GM23338 (cell line): ENCODE results near the gene CCDC61. TPM values are rescaled to one million over a fixed set of nuclear protein-coding genes. Genes with fewer than 3 reads are reported as not detected.

Experiments used
- ATAC-seq: fragments of 200-7000 bp; cut with Tn5 transposase; 3 replicates; pipeline ENCODE4 v1.9.1; 2020
- DNase-seq: peaks from one replicate; pipeline ENCODE4 v3.0.0-alpha.2; 2015; ENCODE audit warnings: low spot score
- H2AFZ ChIP-seq: fragments of 200-600 bp; sonication (generic); 2 replicates; pipeline ENCODE4 v1.8.0; 2016; ENCODE audit warnings: antibody characterized with exemption, mild to moderate bottlenecking, moderate library complexity
- H3F3A ChIP-seq: fragments of 200-600 bp; sonication (generic); replicated peaks from 2 replicates; pipeline ENCODE4 v1.8.0; 2017; ENCODE audit warnings: antibody characterized with exemption, mixed run types, low read depth
- H3K27ac ChIP-seq: fragments of 200-600 bp; sonication (generic); 2 replicates; pipeline ENCODE4 v1.6.1; 2016; ENCODE audit warnings: low read depth
- H3K27me3 ChIP-seq: fragments of 200-600 bp; sonication (generic); 2 replicates; pipeline ENCODE4 v1.8.0; 2016; ENCODE audit warnings: mild to moderate bottlenecking, mixed run types, moderate library complexity; ENCODE audit not compliant: insufficient read depth
- H3K36me3 ChIP-seq: fragments of 200-600 bp; sonication (generic); 2 replicates; pipeline ENCODE4 v1.8.0; 2016; ENCODE audit warnings: mild to moderate bottlenecking; ENCODE audit not compliant: insufficient read depth
- H3K4me1 ChIP-seq: fragments of 200-600 bp; sonication (generic); 2 replicates; pipeline ENCODE4 v1.8.0; 2016; ENCODE audit warnings: mild to moderate bottlenecking, moderate library complexity; ENCODE audit not compliant: insufficient read depth
- H3K4me2 ChIP-seq: fragments of 200-600 bp; sonication (generic); 2 replicates; pipeline ENCODE4 v1.7.1; 2017; ENCODE audit warnings: mixed run types
- H3K4me3 ChIP-seq: fragments of 200-600 bp; sonication (generic); 2 replicates; pipeline ENCODE4 v1.6.1; 2016; ENCODE audit warnings: mixed run types
- H3K79me2 ChIP-seq: fragments of 200-600 bp; sonication (generic); replicated peaks from 2 replicates; pipeline ENCODE4 v1.8.0; 2017; ENCODE audit warnings: mild to moderate bottlenecking; ENCODE audit not compliant: insufficient read depth
- H3K9me2 ChIP-seq: fragments of 200-600 bp; sonication (generic); 2 replicates; pipeline ENCODE4 v1.8.0; 2017; ENCODE audit not compliant: insufficient read depth
- H4K20me1 ChIP-seq: fragments of 200-600 bp; sonication (generic); replicated peaks from 2 replicates; pipeline ENCODE4 v1.8.0; 2017; ENCODE audit warnings: mild to moderate bottlenecking; ENCODE audit not compliant: insufficient read depth
- H3K27ac Mint-ChIP-seq: 2 replicates; pipeline ENCODE4 v1.8.0; 2020; ENCODE audit warnings: inconsistent platforms, mild to moderate bottlenecking, moderate library complexity, mixed read lengths
- H3K27me3 Mint-ChIP-seq: 3 replicates; pipeline ENCODE4 v1.8.0; 2022; ENCODE audit warnings: low read depth, mild to moderate bottlenecking, moderate library complexity, mixed read lengths, inconsistent platforms; ENCODE audit not compliant: insufficient read depth, poor library complexity
- H3K36me3 Mint-ChIP-seq: 3 replicates; pipeline ENCODE4 v1.8.0; 2021; ENCODE audit warnings: low read depth, mild to moderate bottlenecking, inconsistent platforms, moderate library complexity, mixed read lengths
- H3K4me1 Mint-ChIP-seq: 3 replicates; pipeline ENCODE4 v1.8.0; 2020; ENCODE audit warnings: mild to moderate bottlenecking, inconsistent platforms, mixed read lengths
- H3K4me3 Mint-ChIP-seq: 3 replicates; pipeline ENCODE4 v1.8.0; 2021; ENCODE audit warnings: moderate library complexity, mild to moderate bottlenecking, inconsistent platforms, mixed read lengths
- H3K9me3 Mint-ChIP-seq: 3 replicates; pipeline ENCODE4 v1.8.0; 2020; ENCODE audit warnings: moderate library complexity, mild to moderate bottlenecking, inconsistent platforms, mixed read lengths
- CREB1 ChIP-seq: fragments of 250-450 bp; sonication (Bioruptor Pico); IDR thresholded peaks from 2 replicates; pipeline ENCODE4 v1.5.0; 2020; ENCODE audit warnings: low read depth, mild to moderate bottlenecking, moderate library complexity
- EZH2 ChIP-seq: fragments of 200-600 bp; sonication (generic); IDR thresholded peaks from one replicate; pipeline ENCODE4 v1.8.0; 2017; ENCODE audit warnings: antibody characterized with exemption, mild to moderate bottlenecking, low read depth; ENCODE audit not compliant: unreplicated experiment
- EZH2phosphoT487 ChIP-seq: fragments of 200-600 bp; sonication (generic); IDR thresholded peaks from one replicate; pipeline ENCODE4 v1.8.1; 2018; ENCODE audit warnings: antibody characterized with exemption; ENCODE audit not compliant: unreplicated experiment
- JUNB ChIP-seq: IDR thresholded peaks from one replicate; pipeline ENCODE4 v1.6.1; 2016; ENCODE audit warnings: antibody characterized with exemption; ENCODE audit not compliant: unreplicated experiment
- NANOG ChIP-seq: IDR thresholded peaks from 2 replicates; pipeline ENCODE4 v1.6.1; 2016; ENCODE audit warnings: antibody characterized with exemption, borderline replicate concordance
- POLR2AphosphoS5 ChIP-seq: IDR thresholded peaks from 2 replicates; pipeline ENCODE4 v1.6.1; 2016; ENCODE audit warnings: antibody characterized with exemption, low read depth
- STAT1 ChIP-seq: IDR thresholded peaks from one replicate; pipeline ENCODE4 v1.6.1; 2016; ENCODE audit warnings: antibody characterized with exemption; ENCODE audit not compliant: unreplicated experiment
- ZNF114 ChIP-seq: fragments of 250-450 bp; sonication (Bioruptor Pico); IDR thresholded peaks from 2 replicates; pipeline ENCODE4 v1.5.0; 2020; ENCODE audit warnings: mild to moderate bottlenecking, moderate library complexity
- ZNF331 ChIP-seq: fragments of 250-450 bp; sonication (Bioruptor Pico); IDR thresholded peaks from 2 replicates; pipeline ENCODE4 v1.5.0; 2020; ENCODE audit warnings: low read depth, mild to moderate bottlenecking, moderate library complexity
- polyA plus RNA-seq: library from polyadenylated mRNA; unstranded; fragments of >200 nt; fragmentation: Nextera tagmentation; extraction: Ambion mirVana; gene quantifications from 2 replicates; pipeline ENCODE4 v1.2.1, GENCODE V29; 2016
- total RNA-seq: library from RNA; depleted of rRNA; stranded (reverse); fragments of >200 nt; shearing (Covaris generic); gene quantifications from 2 replicates; pipeline ENCODE4 v1.2.3, GENCODE V29; 2014
- TF ChIP-seq, protein P1 (sequence below), 2 experiments: fragments of 200-600 bp in 1 of 2; sonication (generic) in 1 of 2; conservative IDR thresholded peaks; 2 replicates each; pipeline versions ENCODE4 v1.5.1 to v1.6.1; 2016 to 2017; ENCODE audit warnings: antibody characterized with exemption in 2 of 2, low read depth in 2 of 2, mild to moderate bottlenecking in 2 of 2, moderate library complexity in 1 of 2
- TF ChIP-seq, protein P2 (sequence below): IDR thresholded peaks from one replicate; pipeline ENCODE4 v1.6.1; 2018; ENCODE audit warnings: antibody characterized with exemption; ENCODE audit not compliant: unreplicated experiment
- TF ChIP-seq, protein P3 (sequence below): fragments of 250-450 bp; sonication (Bioruptor Pico); IDR thresholded peaks from 2 replicates; pipeline ENCODE4 v1.5.0; 2020; ENCODE audit warnings: mild to moderate bottlenecking, moderate library complexity
- TF ChIP-seq, protein P4 (sequence below): IDR thresholded peaks from 2 replicates; pipeline ENCODE4 v1.6.1; 2016; ENCODE audit warnings: antibody characterized with exemption

The CCDC61 gene
- total and polyA plus RNA-seq, 2 experiments from 2014 or later = 9.8 to 22.4 TPM

DNA sequence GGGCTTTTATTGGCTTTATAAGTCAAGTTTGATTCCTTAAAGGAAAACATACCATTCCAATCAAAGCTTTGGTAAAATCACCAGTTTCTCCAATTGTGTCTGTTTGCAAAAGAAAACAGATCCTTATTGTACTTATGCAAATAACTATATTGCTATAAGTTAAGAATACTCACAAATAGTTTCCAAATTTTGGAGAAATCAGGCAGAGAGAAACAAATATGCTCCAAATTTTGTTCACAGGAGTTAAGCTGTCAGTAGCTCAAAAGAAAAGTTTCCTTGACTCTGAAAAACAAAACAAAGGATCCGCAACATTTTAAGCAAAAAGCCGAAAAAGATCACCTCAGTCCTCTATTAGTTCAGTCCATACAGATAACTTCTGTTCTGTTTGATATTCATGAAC is 64.7 kb downstream of the CCDC61 start:
- Histone ChIP-seq H4K20me1 (no peaks in the 10 kb centered on the region), H3K27me3 (no peaks in the 10 kb centered on the region), H3K36me3 (no peaks in the 10 kb centered on the region), H2AFZ (no peak overlapping the region), H3K9me2 (peaks cover 3% of the 10 kb centered on the region; the same call in 1 of the 2 replicates), H3F3A (no peaks in the 10 kb centered on the region), H3K4me3 (no peak overlapping the region), H3K79me2 (no peaks in the 10 kb centered on the region), H3K4me1 (no peaks in the 10 kb centered on the region), H3K4me2 (no peak overlapping the region), H3K27ac (no peak overlapping the region)
- no peak overlapping the region for H3K4me3 Mint-ChIP-seq
- H3K27me3 Mint-ChIP-seq = peaks cover 2% of the 10 kb centered on the region
- H3K9me3 Mint-ChIP-seq = peaks cover 41% of the 10 kb centered on the region
- ATAC-seq = no peak
- TF ChIP-seq ZNF331 (CRISPR knock-in tag) = no peak
- no peak for TF ChIP-seq STAT1
- TF ChIP-seq CREB1 (CRISPR knock-in tag) = no peak
- no peak for TF ChIP-seq JUNB
- TF ChIP-seq, protein P1, sequence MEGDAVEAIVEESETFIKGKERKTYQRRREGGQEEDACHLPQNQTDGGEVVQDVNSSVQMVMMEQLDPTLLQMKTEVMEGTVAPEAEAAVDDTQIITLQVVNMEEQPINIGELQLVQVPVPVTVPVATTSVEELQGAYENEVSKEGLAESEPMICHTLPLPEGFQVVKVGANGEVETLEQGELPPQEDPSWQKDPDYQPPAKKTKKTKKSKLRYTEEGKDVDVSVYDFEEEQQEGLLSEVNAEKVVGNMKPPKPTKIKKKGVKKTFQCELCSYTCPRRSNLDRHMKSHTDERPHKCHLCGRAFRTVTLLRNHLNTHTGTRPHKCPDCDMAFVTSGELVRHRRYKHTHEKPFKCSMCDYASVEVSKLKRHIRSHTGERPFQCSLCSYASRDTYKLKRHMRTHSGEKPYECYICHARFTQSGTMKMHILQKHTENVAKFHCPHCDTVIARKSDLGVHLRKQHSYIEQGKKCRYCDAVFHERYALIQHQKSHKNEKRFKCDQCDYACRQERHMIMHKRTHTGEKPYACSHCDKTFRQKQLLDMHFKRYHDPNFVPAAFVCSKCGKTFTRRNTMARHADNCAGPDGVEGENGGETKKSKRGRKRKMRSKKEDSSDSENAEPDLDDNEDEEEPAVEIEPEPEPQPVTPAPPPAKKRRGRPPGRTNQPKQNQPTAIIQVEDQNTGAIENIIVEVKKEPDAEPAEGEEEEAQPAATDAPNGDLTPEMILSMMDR (conservative IDR thresholded peaks at IDR 0.05; ENCODE audit: low read depth in 2 of 2) = no peak
- TF ChIP-seq, protein P2, sequence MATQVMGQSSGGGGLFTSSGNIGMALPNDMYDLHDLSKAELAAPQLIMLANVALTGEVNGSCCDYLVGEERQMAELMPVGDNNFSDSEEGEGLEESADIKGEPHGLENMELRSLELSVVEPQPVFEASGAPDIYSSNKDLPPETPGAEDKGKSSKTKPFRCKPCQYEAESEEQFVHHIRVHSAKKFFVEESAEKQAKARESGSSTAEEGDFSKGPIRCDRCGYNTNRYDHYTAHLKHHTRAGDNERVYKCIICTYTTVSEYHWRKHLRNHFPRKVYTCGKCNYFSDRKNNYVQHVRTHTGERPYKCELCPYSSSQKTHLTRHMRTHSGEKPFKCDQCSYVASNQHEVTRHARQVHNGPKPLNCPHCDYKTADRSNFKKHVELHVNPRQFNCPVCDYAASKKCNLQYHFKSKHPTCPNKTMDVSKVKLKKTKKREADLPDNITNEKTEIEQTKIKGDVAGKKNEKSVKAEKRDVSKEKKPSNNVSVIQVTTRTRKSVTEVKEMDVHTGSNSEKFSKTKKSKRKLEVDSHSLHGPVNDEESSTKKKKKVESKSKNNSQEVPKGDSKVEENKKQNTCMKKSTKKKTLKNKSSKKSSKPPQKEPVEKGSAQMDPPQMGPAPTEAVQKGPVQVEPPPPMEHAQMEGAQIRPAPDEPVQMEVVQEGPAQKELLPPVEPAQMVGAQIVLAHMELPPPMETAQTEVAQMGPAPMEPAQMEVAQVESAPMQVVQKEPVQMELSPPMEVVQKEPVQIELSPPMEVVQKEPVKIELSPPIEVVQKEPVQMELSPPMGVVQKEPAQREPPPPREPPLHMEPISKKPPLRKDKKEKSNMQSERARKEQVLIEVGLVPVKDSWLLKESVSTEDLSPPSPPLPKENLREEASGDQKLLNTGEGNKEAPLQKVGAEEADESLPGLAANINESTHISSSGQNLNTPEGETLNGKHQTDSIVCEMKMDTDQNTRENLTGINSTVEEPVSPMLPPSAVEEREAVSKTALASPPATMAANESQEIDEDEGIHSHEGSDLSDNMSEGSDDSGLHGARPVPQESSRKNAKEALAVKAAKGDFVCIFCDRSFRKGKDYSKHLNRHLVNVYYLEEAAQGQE = no peak
- TF ChIP-seq, protein P3, sequence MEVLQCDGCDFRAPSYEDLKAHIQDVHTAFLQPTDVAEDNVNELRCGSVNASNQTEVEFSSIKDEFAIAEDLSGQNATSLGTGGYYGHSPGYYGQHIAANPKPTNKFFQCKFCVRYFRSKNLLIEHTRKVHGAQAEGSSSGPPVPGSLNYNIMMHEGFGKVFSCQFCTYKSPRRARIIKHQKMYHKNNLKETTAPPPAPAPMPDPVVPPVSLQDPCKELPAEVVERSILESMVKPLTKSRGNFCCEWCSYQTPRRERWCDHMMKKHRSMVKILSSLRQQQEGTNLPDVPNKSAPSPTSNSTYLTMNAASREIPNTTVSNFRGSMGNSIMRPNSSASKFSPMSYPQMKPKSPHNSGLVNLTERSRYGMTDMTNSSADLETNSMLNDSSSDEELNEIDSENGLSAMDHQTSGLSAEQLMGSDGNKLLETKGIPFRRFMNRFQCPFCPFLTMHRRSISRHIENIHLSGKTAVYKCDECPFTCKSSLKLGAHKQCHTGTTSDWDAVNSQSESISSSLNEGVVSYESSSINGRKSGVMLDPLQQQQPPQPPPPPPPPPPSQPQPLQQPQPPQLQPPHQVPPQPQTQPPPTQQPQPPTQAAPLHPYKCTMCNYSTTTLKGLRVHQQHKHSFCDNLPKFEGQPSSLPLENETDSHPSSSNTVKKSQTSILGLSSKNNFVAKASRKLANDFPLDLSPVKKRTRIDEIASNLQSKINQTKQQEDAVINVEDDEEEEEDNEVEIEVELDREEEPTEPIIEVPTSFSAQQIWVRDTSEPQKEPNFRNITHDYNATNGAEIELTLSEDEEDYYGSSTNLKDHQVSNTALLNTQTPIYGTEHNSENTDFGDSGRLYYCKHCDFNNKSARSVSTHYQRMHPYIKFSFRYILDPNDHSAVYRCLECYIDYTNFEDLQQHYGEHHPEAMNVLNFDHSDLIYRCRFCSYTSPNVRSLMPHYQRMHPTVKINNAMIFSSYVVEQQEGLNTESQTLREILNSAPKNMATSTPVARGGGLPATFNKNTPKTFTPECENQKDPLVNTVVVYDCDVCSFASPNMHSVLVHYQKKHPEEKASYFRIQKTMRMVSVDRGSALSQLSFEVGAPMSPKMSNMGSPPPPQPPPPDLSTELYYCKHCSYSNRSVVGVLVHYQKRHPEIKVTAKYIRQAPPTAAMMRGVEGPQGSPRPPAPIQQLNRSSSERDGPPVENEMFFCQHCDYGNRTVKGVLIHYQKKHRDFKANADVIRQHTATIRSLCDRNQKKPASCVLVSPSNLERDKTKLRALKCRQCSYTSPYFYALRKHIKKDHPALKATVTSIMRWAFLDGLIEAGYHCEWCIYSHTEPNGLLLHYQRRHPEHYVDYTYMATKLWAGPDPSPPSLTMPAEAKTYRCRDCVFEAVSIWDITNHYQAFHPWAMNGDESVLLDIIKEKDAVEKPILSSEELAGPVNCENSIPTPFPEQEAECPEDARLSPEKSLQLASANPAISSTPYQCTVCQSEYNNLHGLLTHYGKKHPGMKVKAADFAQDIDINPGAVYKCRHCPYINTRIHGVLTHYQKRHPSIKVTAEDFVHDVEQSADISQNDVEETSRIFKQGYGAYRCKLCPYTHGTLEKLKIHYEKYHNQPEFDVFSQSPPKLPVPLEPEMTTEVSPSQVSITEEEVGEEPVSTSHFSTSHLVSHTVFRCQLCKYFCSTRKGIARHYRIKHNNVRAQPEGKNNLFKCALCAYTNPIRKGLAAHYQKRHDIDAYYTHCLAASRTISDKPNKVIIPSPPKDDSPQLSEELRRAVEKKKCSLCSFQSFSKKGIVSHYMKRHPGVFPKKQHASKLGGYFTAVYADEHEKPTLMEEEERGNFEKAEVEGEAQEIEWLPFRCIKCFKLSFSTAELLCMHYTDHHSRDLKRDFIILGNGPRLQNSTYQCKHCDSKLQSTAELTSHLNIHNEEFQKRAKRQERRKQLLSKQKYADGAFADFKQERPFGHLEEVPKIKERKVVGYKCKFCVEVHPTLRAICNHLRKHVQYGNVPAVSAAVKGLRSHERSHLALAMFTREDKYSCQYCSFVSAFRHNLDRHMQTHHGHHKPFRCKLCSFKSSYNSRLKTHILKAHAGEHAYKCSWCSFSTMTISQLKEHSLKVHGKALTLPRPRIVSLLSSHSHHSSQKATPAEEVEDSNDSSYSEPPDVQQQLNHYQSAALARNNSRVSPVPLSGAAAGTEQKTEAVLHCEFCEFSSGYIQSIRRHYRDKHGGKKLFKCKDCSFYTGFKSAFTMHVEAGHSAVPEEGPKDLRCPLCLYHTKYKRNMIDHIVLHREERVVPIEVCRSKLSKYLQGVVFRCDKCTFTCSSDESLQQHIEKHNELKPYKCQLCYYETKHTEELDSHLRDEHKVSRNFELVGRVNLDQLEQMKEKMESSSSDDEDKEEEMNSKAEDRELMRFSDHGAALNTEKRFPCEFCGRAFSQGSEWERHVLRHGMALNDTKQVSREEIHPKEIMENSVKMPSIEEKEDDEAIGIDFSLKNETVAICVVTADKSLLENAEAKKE (CRISPR knock-in tag) = no peak
- no peak for TF ChIP-seq ZNF114 (CRISPR knock-in tag)
- TF ChIP-seq NANOG = no peak
- no peak for TF ChIP-seq EZH2
- TF ChIP-seq, protein P4, sequence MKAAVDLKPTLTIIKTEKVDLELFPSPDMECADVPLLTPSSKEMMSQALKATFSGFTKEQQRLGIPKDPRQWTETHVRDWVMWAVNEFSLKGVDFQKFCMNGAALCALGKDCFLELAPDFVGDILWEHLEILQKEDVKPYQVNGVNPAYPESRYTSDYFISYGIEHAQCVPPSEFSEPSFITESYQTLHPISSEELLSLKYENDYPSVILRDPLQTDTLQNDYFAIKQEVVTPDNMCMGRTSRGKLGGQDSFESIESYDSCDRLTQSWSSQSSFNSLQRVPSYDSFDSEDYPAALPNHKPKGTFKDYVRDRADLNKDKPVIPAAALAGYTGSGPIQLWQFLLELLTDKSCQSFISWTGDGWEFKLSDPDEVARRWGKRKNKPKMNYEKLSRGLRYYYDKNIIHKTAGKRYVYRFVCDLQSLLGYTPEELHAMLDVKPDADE = no peak
- no peak for TF ChIP-seq EZH2phosphoT487
- no peak for TF ChIP-seq POLR2AphosphoS5
- peaks cover 7% of the 10 kb centered on the region; the same call in 1 of the 3 replicates for H3K36me3 Mint-ChIP-seq
- H3K27ac Mint-ChIP-seq = no peak overlapping the region
- no peak for DNase-seq
- H3K4me1 Mint-ChIP-seq = no peaks in the 10 kb centered on the region
